GM18870 (cell line): Measurements from ENCODE around the gene TNFAIP8.
A peak's percentile ranks its signal among the peaks of the same experiment; 100 is the strongest.

Source experiments
- ATAC-seq: cut with Tn5 transposase; IDR thresholded peaks from one replicate; pipeline ENCODE4 v1.9.1; 2021; ENCODE audit warnings: moderate library complexity; ENCODE audit not compliant: unreplicated experiment

TNFAIP8 gene

GRCh38 chr5:119389288-119390030 is 33.6 kb downstream of the TNFAIP8 start:
- no peak for ATAC-seq

GRCh38 chr5:119390404-119390803 is 34.6 kb downstream of the TNFAIP8 start:
- ATAC-seq, result no peak

GRCh38 chr5:119393201-119393691 is 37.4 kb downstream of the TNFAIP8 start:
- no peak for ATAC-seq

DNA sequence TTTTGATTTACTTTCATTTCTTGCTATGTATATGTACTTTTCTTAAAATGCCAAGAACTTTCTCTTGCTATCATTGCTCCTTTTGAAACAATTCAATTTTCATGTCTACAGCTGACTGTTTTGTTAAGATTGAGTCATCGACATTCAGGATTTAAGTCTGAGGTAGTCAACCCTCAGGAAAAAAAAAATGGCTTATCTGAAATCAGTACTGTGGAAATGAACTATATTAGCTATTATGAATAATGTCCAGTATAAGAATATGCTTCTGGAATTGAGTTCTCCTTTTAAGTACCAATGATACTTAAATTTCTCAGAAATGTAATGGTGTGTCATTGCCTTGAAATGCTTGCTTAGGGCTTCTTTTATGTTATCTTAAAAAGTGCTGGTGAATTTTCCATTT is 37.9 kb downstream of the TNFAIP8 start:
- no peak for ATAC-seq

- ATAC-seq, result peak; percentile 47
Observed at GRCh38 chr5:119395080-119395836, 39.4 kb downstream of the TNFAIP8 start.

DNA sequence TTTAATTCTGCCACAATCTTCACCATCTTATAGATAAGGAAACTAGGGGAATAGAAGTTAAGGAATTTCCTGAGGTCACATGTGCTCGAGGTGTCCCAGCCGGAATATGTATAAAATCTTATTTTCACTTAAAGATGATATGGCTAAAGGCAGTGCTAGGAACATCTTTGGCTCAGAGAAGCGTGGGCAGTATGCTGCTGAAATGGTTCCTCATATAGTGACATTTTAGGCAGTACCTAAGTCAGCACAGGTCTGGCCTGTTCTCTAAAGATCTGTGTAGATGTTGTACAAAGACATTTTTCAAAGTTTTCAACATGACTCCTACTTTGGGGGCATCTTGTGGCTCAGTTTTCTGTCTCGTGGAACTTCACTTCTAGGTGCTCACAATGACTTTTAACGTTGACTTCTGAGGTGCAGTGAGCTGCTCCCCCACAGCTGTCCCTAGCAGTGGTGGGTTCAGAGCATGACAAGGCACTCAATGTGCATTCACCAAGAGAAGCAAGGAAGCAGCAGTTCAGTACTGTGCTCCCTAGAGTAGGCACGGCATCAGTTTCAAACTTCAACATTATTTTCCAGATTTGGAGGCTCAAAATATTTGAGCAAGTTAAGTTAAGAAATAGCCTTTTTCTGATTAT is 40.3 kb downstream of the TNFAIP8 start:
- ATAC-seq, result no peak

- peak; percentile 77 for ATAC-seq
Observed at GRCh38 chr5:119397518-119398380, 41.9 kb downstream of the TNFAIP8 start.

DNA sequence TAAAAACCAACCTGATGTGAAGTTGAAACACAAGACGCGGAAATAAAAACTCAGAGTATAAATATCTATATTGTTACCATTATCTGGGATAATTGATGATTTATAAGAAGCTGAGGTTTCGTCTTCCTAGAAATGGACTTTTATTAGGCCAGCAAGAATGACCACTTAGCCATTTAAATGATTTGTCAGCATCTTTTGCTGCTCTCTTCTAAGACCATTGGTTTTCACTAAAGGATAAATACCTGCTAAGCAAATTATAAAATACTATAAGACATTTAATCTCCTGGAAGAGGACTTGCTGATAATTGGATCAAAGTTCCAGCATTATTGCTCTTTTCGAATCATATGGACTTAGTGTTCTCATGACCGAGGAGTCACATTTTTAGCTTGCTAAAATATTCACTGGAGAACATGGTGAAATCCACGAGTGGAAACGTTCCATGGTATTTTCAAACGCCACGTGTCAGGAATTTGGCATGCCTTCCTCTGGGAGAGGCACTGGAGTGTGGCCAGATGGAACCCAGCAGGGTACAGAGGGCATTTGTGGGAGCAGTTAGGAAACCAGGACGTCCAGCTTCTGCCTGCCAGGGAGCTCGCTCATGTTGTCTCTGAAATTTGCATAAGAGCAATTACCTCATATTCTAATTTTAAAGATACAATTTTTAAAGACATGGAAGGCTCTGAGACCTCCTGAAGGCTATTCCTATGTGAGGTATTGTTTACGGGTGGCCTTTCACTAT is 43.1 kb downstream of the TNFAIP8 start:
- ATAC-seq, result no peak

DNA sequence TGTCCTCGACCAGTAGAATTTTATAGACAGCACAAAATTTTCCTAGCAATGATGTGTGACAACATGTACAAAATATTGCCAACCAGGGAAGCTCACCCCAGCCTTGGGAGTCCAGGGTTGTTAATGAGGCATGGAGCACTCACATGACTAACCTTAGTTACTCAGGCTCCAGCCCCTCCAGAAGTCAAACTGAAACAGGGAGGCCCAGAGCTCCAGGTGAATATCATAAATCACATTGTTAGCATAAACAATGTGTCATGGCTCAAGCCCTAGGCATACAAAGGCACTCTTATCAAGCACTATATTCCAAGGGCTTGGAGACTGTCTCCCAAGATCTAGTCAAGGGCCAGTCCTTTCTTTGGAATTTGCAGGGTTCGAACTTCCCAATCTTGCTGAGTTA is 44.4 kb downstream of the TNFAIP8 start:
- no peak for ATAC-seq

DNA sequence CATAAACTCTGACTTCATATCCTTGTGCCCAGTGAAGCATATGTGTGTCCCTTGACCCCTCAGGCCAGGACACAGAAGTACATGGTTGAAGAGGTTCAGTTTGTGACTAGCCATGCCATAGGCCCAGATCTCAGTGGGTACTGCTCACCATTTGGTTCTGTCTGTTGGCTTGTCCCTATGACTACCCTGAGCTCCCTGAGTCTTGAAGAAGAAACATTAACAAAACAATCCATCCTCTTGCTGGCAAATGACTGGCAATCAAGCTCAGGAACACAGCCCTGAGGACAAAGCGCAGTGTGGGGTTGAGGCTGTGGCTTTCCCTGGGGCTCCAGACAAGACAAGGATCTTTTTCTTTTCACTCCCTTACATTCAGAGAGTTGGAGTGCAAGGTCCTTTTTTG is 46.3 kb downstream of the TNFAIP8 start:
- no peak for ATAC-seq

- no peak for ATAC-seq
Observed at GRCh38 chr5:119402555-119402954, 46.7 kb downstream of the TNFAIP8 start.

GRCh38 chr5:119404033-119404432 is 48.2 kb downstream of the TNFAIP8 start:
- ATAC-seq, result no peak

GRCh38 chr5:119405419-119405818 is 49.6 kb downstream of the TNFAIP8 start:
- no peak for ATAC-seq

- no peak for ATAC-seq
Observed at GRCh38 chr5:119406551-119407110, 50.8 kb downstream of the TNFAIP8 start.

GRCh38 chr5:119409235-119409815 is 53.5 kb downstream of the TNFAIP8 start:
- ATAC-seq, result no peak

DNA sequence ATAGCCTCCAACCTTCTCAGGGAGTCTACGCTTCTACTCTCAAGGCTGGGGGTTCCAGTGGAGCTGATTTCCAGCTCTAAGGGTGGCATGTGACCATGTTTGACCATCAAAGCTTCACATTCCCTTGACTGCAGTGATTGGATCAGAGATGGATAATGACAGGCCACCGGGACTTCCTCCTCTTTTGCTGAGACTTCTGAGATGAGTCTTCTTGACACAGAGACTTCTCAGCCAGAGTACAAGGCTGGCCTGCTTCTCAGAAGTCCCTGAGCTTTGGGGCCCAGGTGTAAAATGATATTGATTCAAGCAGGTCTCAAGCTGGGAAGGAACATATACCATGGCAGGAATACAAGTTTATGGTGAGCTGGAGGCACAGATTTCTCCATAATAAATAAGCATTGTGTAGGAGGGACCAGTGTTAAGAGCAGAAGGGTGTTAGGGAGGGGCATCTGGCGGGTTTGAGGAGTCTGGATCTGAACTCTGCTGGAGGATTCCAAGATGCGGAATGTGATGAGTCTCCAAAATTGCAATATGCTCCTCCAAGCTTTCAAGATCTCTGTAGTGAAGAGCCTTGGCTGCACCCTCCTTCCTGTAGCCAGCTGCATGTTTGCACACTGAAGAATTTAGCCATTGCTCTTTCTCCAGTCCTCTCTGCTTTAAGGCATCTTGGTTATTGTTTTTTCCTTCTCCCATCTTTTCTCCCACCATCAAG is 54.8 kb downstream of the TNFAIP8 start:
- no peak for ATAC-seq

DNA sequence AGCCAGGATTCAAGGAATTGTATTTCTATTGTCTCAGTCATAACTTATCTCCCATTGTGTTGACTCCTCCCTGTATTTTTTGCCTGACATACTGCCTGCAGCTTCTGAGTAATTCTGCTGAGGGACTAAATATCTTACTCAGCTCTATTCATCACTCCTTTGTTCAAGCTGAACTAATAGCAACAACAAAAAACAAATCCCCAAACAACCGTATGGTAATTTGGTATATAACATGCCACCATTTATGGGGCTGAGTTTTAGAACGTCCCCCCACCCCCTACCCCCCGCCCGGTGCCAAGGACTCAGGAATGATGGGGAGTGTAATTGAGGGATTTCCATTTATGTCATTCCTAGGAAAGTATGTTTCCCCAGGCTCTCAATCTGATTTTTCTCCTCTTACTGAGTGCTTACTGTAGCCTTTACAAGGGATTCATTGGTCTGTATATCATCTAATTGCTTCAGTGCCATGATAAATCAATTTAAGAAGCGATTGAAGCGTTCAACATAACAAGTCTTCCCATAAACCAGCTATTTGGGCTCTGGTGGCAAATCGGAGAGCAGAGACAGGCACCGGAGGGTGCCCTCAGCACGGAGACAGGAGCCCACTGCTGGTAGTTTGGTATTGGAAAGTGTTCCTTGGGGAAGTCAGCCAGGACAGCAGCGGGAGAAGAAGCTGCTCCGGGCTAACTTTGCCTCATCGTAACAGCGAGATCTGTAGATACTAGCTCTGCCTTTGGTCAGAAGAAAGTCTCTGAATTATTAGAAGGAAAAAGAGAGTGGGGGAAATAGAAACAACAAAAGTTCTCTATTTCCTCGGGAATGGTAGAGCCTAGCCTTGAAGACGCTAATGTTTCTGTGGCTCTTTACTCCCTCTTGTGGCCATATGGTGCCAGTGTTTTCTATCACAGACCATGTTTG is 55.8 kb downstream of the TNFAIP8 start:
- ATAC-seq, result peak; percentile 73
